ENCODE measurements around the gene HSD17B1. TPM values are rescaled to one million over a fixed set of nuclear protein-coding genes. Genes with fewer than 3 reads are reported as not detected.

HSD17B1 gene
- total RNA-seq, 1 experiment from 2014 or later = 1.5 TPM

- Histone ChIP-seq H3K23ac (ENCODE audit: insufficient read length, low read depth, low read length) (no peak overlapping the region), H3K9ac (ENCODE audit: extremely low read depth, insufficient read length, low read length) (no peak overlapping the region), H2AK5ac (ENCODE audit: insufficient read length, low read length) (no peak overlapping the region), H3K56ac (ENCODE audit: insufficient read length, low read depth, low read length) (no peak overlapping the region), H3K4me1 (ENCODE audit: insufficient read depth, low read length) (no peaks in the 10 kb centered on the region), H3K4me2 (ENCODE audit: insufficient read depth, insufficient read length, low read length) (no peak overlapping the region), H2BK12ac (ENCODE audit: insufficient read length, low read depth, low read length) (no peak overlapping the region), H2BK15ac (ENCODE audit: low read depth, low read length) (no peak overlapping the region), H4K91ac (ENCODE audit: insufficient read length, low read depth, low read length) (no peak overlapping the region), H2BK5ac (ENCODE audit: insufficient read length, low read length) (no peak overlapping the region), H3K27me3 (ENCODE audit: insufficient read depth, low read length) (no peaks in the 10 kb centered on the region), H4K8ac (replicated peaks; ENCODE audit: insufficient read length, low read depth, low read length) (no peak overlapping the region), H3K23me2 (ENCODE audit: insufficient read length, low read depth, low read length, poor library complexity, severe bottlenecking) (no peaks in the 10 kb centered on the region), H3K79me2 (ENCODE audit: insufficient read depth, low read length) (no peaks in the 10 kb centered on the region), H2AFZ (ENCODE audit: low read length) (no peak overlapping the region), H2BK20ac (ENCODE audit: low read depth, low read length, poor library complexity, severe bottlenecking) (no peak overlapping the region), H4K5ac (ENCODE audit: insufficient read length, low read depth, low read length) (no peak overlapping the region), H4K20me1 (ENCODE audit: control insufficient read depth, insufficient read depth, insufficient read length) (no peaks in the 10 kb centered on the region), H3K18ac (ENCODE audit: insufficient read length, low read depth, low read length) (no peak overlapping the region), H3K79me1 (ENCODE audit: insufficient read depth, low read depth, low read length, poor library complexity, severe bottlenecking) (peaks cover 3% of the 10 kb centered on the region), H3K4ac (ENCODE audit: low read depth, low read length) (no peak overlapping the region), H3T11ph (ENCODE audit: low read length) (no peak overlapping the region), H3K27ac (ENCODE audit: insufficient read length, low read depth, low read length) (no peak overlapping the region), H3K14ac (ENCODE audit: insufficient read depth, low read length) (no peak overlapping the region), H2BK120ac (ENCODE audit: low read depth, low read length, poor library complexity, severe bottlenecking) (no peak overlapping the region), H3K9me3 (ENCODE audit: control insufficient read depth, low read depth, low read length) (no peaks in the 10 kb centered on the region)
- no peak for DNase-seq
- Mint-ChIP-seq H3K36me3 (ENCODE audit: insufficient read depth in 1 of 3, low read depth in 3 of 3) (peaks cover 5 to 42% (median 32%) of the 10 kb centered on the region in 3 experiments; a peak in 6 of 7 replicates), H3K9me3 (no peaks in the 10 kb centered on the region), H3K27me3 (ENCODE audit: low read depth) (no peaks in the 10 kb centered on the region), H3K27ac (no peak overlapping the region), H3K4me3 (no peak overlapping the region), H3K4me1 (no peaks in the 10 kb centered on the region)
- no CpG with 5 or more reads among the region's 2 CpGs for WGBS (ENCODE audit: extremely low coverage, insufficient read length, low lambda C conversion rate)
- TF ChIP-seq, protein P1, sequence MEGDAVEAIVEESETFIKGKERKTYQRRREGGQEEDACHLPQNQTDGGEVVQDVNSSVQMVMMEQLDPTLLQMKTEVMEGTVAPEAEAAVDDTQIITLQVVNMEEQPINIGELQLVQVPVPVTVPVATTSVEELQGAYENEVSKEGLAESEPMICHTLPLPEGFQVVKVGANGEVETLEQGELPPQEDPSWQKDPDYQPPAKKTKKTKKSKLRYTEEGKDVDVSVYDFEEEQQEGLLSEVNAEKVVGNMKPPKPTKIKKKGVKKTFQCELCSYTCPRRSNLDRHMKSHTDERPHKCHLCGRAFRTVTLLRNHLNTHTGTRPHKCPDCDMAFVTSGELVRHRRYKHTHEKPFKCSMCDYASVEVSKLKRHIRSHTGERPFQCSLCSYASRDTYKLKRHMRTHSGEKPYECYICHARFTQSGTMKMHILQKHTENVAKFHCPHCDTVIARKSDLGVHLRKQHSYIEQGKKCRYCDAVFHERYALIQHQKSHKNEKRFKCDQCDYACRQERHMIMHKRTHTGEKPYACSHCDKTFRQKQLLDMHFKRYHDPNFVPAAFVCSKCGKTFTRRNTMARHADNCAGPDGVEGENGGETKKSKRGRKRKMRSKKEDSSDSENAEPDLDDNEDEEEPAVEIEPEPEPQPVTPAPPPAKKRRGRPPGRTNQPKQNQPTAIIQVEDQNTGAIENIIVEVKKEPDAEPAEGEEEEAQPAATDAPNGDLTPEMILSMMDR (conservative IDR thresholded peaks at IDR 0.05) = no peak
Measured at GRCh38 chr17:42590886-42591285, 38.2 kb downstream of the HSD17B1 start.
